Measurements from ENCODE around the gene RNF169. TPM values are rescaled to one million over a fixed set of nuclear protein-coding genes. Genes with fewer than 3 reads are reported as not detected.

Gene RNF169
- total and polyA plus RNA-seq, 9 of the 15 experiments (the other 6 are each of a cell fraction or from before 2014, with no cell fraction given), result 0.68 to 18.1 (median 10.1) TPM

DNA sequence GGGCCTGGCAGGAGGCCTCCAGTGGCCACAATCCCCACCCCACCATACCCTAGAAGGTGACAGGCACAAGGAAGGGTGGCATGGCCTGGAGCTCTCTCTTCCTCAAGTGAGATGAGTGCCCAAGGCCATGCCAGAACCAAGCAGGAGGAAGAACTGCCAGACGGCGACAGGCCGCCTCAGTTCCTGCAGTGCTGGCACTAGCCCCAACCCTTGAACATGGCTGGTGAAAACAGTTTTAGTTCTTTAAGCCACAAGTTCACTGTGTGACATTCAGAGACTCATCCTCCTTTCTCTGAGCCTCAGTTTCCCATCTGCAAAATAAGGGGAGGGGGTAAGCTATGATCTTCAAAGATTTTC, 27.2 kb upstream of the RNF169 start (continued):
- TF ChIP-seq, protein P1, sequence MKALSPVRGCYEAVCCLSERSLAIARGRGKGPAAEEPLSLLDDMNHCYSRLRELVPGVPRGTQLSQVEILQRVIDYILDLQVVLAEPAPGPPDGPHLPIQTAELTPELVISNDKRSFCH (CRISPR knock-in tag; IDR thresholded peaks at IDR 0.05), result no peak
- TF ChIP-seq, protein P1 (tag; IDR thresholded peaks at IDR 0.05), result no peak
- TF ChIP-seq, protein P2, sequence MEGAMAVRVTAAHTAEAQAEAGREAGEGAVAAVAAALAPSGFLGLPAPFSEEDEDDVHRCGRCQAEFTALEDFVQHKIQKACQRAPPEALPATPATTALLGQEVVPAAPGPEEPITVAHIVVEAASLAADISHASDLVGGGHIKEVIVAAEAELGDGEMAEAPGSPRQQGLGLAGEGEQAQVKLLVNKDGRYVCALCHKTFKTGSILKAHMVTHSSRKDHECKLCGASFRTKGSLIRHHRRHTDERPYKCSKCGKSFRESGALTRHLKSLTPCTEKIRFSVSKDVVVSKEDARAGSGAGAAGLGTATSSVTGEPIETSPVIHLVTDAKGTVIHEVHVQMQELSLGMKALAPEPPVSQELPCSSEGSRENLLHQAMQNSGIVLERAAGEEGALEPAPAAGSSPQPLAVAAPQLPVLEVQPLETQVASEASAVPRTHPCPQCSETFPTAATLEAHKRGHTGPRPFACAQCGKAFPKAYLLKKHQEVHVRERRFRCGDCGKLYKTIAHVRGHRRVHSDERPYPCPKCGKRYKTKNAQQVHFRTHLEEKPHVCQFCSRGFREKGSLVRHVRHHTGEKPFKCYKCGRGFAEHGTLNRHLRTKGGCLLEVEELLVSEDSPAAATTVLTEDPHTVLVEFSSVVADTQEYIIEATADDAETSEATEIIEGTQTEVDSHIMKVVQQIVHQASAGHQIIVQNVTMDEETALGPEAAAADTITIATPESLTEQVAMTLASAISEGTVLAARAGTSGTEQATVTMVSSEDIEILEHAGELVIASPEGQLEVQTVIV (CRISPR knock-in tag; IDR thresholded peaks at IDR 0.05; ENCODE audit: borderline replicate concordance), result no peak

DNA sequence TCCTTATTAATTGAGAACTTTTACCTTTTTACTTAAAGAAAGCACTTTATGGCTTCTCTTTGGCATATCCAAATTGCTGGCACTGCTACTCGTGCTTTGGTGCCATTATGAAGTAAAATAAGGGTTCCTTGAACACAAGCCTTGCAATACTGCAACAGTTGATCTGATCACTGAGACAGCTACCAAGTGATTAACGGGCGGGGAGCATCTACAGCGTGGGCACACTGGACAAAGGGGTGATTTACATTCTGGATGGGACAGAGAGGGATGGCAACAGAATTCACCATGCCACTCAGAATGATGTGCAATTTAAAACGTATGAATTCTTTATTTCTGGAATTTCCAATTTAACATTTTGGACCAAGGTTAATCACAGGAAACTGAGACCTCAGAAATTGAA, 25.1 kb upstream of the RNF169 start:
- Histone ChIP-seq H3K27me3 (ENCODE audit: control insufficient read depth in 2 of 2, insufficient read depth in 2 of 2, low read length in 2 of 2) (peaks cover 32 to 58% of the 10 kb centered on the region in 2 experiments), H3K9ac (ENCODE audit: insufficient read depth in 1 of 2, low read depth in 2 of 2, low read length in 2 of 2) (no peak overlapping the region), H3K4me2 (ENCODE audit: insufficient read depth, low read length) (no peak overlapping the region), H3K4me1 (replicated peaks in 1 of 2; ENCODE audit: control insufficient read depth in 2 of 2, insufficient read depth in 2 of 2, low read length in 2 of 2) (peaks cover 0 to 7% of the 10 kb centered on the region in 2 experiments; a peak in 1 of 5 replicates), H2AFZ (ENCODE audit: low read depth, low read length) (no peak overlapping the region), H3K79me2 (ENCODE audit: control insufficient read depth, insufficient read depth, low read length) (no peaks in the 10 kb centered on the region), H3K4me3 (no peak overlapping the region), H3K9me1 (ENCODE audit: control insufficient read depth, insufficient read depth, low read length) (no peaks in the 10 kb centered on the region), H3K27ac (ENCODE audit: extremely low read depth, low read depth, low read length) (no peak overlapping the region), H3K36me3 (ENCODE audit: control insufficient read depth, insufficient read depth, low read length) (no peaks in the 10 kb centered on the region), H3K9me3 (replicated peaks; ENCODE audit: control insufficient read depth, insufficient read depth, low read depth, low read length) (no peaks in the 10 kb centered on the region), H4K20me1 (replicated peaks; ENCODE audit: control insufficient read depth, insufficient read depth, low read length) (peaks cover 4% of the 10 kb centered on the region)
- ChIA-PET POLR2A (no interaction called here), CTCF (ENCODE audit: low intra/inter-chr PET ratio) (no interaction called here)
- no peak for TF ChIP-seq HES1 (IDR thresholded peaks at IDR 0.05; ENCODE audit: low read depth)
- no peak for TF ChIP-seq HDGF (IDR thresholded peaks at IDR 0.05)
- no peak for TF ChIP-seq POLR2B (IDR thresholded peaks at IDR 0.05; ENCODE audit: low read depth, partially characterized antibody)
- TF ChIP-seq SMAD3 (CRISPR knock-in tag; conservative IDR thresholded peaks at IDR 0.05), result no peak
- BruUV-seq (replicated peaks), result no TSS peak
- DNase-seq (ENCODE audit: extremely low read depth in 1 of 4, low spot score in 3 of 4), result no peak
- WGBS (ENCODE audit: insufficient coverage, low coverage, missing lambda C conversion rate), result 0% methylated on average over 5 of the region's 5 CpGs
- in situ Hi-C loops (cut with MboI) (no loop called here), intact Hi-C loops (cut with micrococcal nuclease) (no loop called here)
- ATAC-seq, result no peak
- FAIRE-seq, result no peak

Measured in K562 (cell line).